ENCODE measurements around the gene RAPH1.

Gene RAPH1

GRCh38 chr2:203453858-203454451 lies 81.1 kb downstream of the RAPH1 start:
- TF ChIP-seq REST (IDR thresholded peaks at IDR 0.05; ENCODE audit: low read depth) = no peak
- TF ChIP-seq RAD21 (IDR thresholded peaks at IDR 0.05; ENCODE audit: low read depth) = peak; percentile 69

- TF ChIP-seq TEAD4 (IDR thresholded peaks at IDR 0.05) (no peak), NFIC (IDR thresholded peaks at IDR 0.05) (no peak), FOXM1 (IDR thresholded peaks at IDR 0.05; ENCODE audit: borderline replicate concordance, low read depth) (no peak), CREB1 (IDR thresholded peaks at IDR 0.05; ENCODE audit: low read depth) (no peak), RAD21 (IDR thresholded peaks at IDR 0.05; ENCODE audit: low read depth) (no peak), YY1 (IDR thresholded peaks at IDR 0.05; ENCODE audit: low read depth) (no peak), MAX (IDR thresholded peaks at IDR 0.05) (no peak), ZBTB7A (IDR thresholded peaks at IDR 0.05; ENCODE audit: low read depth) (no peak), EP300 (IDR thresholded peaks at IDR 0.05; ENCODE audit: borderline replicate concordance) (no peak), TAF1 (IDR thresholded peaks at IDR 0.05; ENCODE audit: low read depth) (no peak), USF1 (IDR thresholded peaks at IDR 0.05) (no peak)
Observed at GRCh38 chr2:203451689-203452088, 83.4 kb downstream of the RAPH1 start.

- TF ChIP-seq TEAD4 (IDR thresholded peaks at IDR 0.05) (0 out of 2 replicates have a peak, but pooled peaks have one; percentile 32), YY1 (IDR thresholded peaks at IDR 0.05; ENCODE audit: low read depth) (no peak)
Observed at GRCh38 chr2:203451011-203451410, 84.1 kb downstream of the RAPH1 start.

GRCh38 chr2:203450561-203450960 lies 84.5 kb downstream of the RAPH1 start:
- no peak for TF ChIP-seq NFIC (IDR thresholded peaks at IDR 0.05)
- TF ChIP-seq TEAD4 (IDR thresholded peaks at IDR 0.05) = no peak
- no peak for TF ChIP-seq REST (IDR thresholded peaks at IDR 0.05; ENCODE audit: low read depth)
- TF ChIP-seq CEBPB (IDR thresholded peaks at IDR 0.05) = no peak
- no peak for TF ChIP-seq FOXM1 (IDR thresholded peaks at IDR 0.05; ENCODE audit: borderline replicate concordance, low read depth)
- no peak for TF ChIP-seq EGR1 (IDR thresholded peaks at IDR 0.05)
- TF ChIP-seq CREB1 (IDR thresholded peaks at IDR 0.05; ENCODE audit: low read depth) = no peak
- TF ChIP-seq USF1 (IDR thresholded peaks at IDR 0.05) = no peak

- TF ChIP-seq MAX (IDR thresholded peaks at IDR 0.05) (no peak), RAD21 (IDR thresholded peaks at IDR 0.05; ENCODE audit: low read depth) (no peak), FOXM1 (IDR thresholded peaks at IDR 0.05; ENCODE audit: borderline replicate concordance, low read depth) (no peak), NFIC (IDR thresholded peaks at IDR 0.05) (no peak), CEBPB (IDR thresholded peaks at IDR 0.05) (no peak), USF1 (IDR thresholded peaks at IDR 0.05) (no peak), TCF12 (IDR thresholded peaks at IDR 0.05; ENCODE audit: low read depth) (no peak), TEAD4 (IDR thresholded peaks at IDR 0.05) (no peak)
Observed at GRCh38 chr2:203446780-203447179, 88.3 kb downstream of the RAPH1 start.

GRCh38 chr2:203446071-203446481 lies 89.0 kb downstream of the RAPH1 start:
- no peak for TF ChIP-seq REST (IDR thresholded peaks at IDR 0.05; ENCODE audit: low read depth)
- TF ChIP-seq TAF1 (IDR thresholded peaks at IDR 0.05; ENCODE audit: low read depth) = no peak
- TF ChIP-seq FOXM1 (IDR thresholded peaks at IDR 0.05; ENCODE audit: borderline replicate concordance, low read depth) = no peak
- TF ChIP-seq RAD21 (IDR thresholded peaks at IDR 0.05; ENCODE audit: low read depth) = no peak
- TF ChIP-seq CEBPB (IDR thresholded peaks at IDR 0.05) = no peak
- no peak for TF ChIP-seq ZBTB7A (IDR thresholded peaks at IDR 0.05; ENCODE audit: low read depth)
- no peak for TF ChIP-seq TEAD4 (IDR thresholded peaks at IDR 0.05)
- TF ChIP-seq MAX (IDR thresholded peaks at IDR 0.05) = no peak
- no peak for TF ChIP-seq TCF12 (IDR thresholded peaks at IDR 0.05; ENCODE audit: low read depth)
- no peak for TF ChIP-seq EGR1 (IDR thresholded peaks at IDR 0.05)
- no peak for TF ChIP-seq NFIC (IDR thresholded peaks at IDR 0.05)
- TF ChIP-seq USF1 (IDR thresholded peaks at IDR 0.05) = no peak
- TF ChIP-seq YY1 (IDR thresholded peaks at IDR 0.05; ENCODE audit: low read depth) = no peak
- TF ChIP-seq EP300 (IDR thresholded peaks at IDR 0.05; ENCODE audit: borderline replicate concordance) = no peak
- TF ChIP-seq CREB1 (IDR thresholded peaks at IDR 0.05; ENCODE audit: low read depth) = no peak

Measured in Ishikawa (cell line).